ENCODE data around the gene APOO.
A peak's percentile ranks its signal among the peaks of the same experiment; 100 is the strongest.

APOO gene

GRCh38 chrX:23817979-23818336, 89.8 kb downstream of the APOO start:
- DNase-seq (ENCODE audit: low spot score) = no peak

DNA sequence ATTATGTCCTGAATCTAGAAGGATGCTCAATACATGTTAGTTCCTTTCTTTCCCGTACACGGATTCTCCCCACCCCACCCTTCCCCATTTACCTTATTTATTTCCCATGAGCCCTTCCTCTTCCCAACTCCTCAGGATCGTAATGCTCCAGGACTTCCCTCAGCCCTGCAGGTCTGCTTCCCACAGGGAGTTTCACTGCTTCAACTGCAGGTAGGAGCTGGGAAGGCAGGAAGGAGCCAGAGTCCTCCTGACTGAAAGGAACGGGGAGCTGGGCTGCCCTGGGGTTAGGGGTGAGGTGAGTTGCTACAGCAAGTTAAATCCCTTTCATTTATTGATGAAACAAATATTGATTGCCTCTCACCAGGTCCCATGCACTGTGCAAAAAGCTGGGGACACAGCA, 91.6 kb downstream of the APOO start:
- DNase-seq (ENCODE audit: low spot score) = no peak

DNA sequence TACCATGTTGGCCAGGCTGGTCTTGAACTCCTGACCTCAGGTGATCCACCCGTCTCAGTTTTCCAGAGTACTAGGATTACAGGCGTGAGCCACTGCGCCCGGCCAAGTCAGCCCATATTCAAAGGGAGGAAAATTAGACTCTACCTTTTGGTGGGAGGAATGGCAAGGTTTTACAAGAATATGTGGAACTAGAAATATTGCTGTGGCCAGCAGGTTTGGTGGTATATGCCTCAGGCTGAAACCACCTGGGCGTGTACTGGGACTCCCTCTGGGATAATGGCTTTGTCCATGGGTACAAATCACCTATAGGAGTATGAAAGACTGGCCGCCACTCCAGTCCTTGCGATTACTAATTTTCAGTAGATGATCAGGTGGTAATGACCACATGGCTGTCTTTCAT, 92.4 kb downstream of the APOO start:
- DNase-seq (ENCODE audit: low spot score) = no peak

- DNase-seq (ENCODE audit: low spot score) = no peak
These were observed 93.9 kb downstream of the APOO start for GRCh38 chrX:23813808-23814207.

GRCh38 chrX:23811656-23812055, 96.1 kb downstream of the APOO start:
- DNase-seq (ENCODE audit: low spot score) = no peak

GRCh38 chrX:23811108-23811651, 96.6 kb downstream of the APOO start:
- DNase-seq (ENCODE audit: low spot score) = peak; percentile 37

DNA sequence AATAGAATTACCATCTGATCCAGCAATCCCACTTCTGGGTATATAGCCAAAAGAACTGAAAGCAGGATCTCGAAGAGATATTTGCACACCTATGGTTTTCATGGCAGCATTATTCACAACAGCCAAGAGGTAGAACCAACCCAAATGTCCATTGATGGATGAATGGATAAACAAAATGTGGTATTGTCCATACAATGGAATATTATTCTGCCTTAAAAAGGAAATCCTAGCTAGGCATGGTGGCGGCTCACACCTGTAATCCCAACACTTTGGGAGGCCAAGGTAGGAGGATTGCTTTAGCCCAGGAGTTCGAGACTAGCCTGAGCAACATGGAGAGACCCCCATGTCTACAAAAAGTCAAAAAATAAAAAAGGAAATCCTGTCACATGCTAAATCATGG, 97.5 kb downstream of the APOO start:
- DNase-seq (ENCODE audit: low spot score) = no peak

GRCh38 chrX:23805389-23805788, 102.3 kb downstream of the APOO start:
- no peak for DNase-seq (ENCODE audit: low spot score)

- DNase-seq (ENCODE audit: low spot score) = no peak
These were observed 103.2 kb downstream of the APOO start for GRCh38 chrX:23804578-23804977.

- peak; percentile 33 for DNase-seq (ENCODE audit: low spot score)
These were observed 103.8 kb downstream of the APOO start for GRCh38 chrX:23803931-23804381.

- DNase-seq (ENCODE audit: low spot score) = no peak
These were observed 105.3 kb downstream of the APOO start for GRCh38 chrX:23802431-23802830.

- DNase-seq (ENCODE audit: low spot score) = no peak
These were observed 108.2 kb downstream of the APOO start for GRCh38 chrX:23799469-23800065.

- no peak for DNase-seq (ENCODE audit: low spot score)
These were observed 110.2 kb downstream of the APOO start for GRCh38 chrX:23797371-23798128.

DNA sequence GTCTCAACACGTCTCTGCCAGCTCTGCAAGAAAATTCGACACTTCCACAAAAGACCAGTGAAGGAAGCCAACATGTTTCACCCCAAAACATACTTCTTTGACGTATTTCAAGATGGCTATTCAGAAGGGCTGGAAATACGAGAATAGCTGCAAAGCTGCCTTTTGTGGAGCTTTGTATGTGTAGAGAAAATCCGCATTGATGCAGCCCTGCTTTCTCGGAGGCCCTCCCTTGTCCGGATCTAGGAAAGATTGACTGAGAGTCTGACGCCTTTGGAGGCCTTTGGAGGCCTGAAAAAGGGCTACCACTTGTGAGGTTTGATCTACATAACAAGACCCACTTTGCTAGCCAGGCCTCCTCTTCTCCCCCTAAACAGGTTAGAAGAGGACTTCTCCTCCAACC, 112.5 kb downstream of the APOO start:
- DNase-seq (ENCODE audit: low spot score) = no peak

- DNase-seq (ENCODE audit: low spot score) = no peak
These were observed 114.7 kb downstream of the APOO start for GRCh38 chrX:23792861-23793553.

- no peak for DNase-seq (ENCODE audit: low spot score)
These were observed 117.6 kb downstream of the APOO start for GRCh38 chrX:23790155-23790497.

GRCh38 chrX:23789386-23790154, 118.2 kb downstream of the APOO start:
- no peak for DNase-seq (ENCODE audit: low spot score)

DNA sequence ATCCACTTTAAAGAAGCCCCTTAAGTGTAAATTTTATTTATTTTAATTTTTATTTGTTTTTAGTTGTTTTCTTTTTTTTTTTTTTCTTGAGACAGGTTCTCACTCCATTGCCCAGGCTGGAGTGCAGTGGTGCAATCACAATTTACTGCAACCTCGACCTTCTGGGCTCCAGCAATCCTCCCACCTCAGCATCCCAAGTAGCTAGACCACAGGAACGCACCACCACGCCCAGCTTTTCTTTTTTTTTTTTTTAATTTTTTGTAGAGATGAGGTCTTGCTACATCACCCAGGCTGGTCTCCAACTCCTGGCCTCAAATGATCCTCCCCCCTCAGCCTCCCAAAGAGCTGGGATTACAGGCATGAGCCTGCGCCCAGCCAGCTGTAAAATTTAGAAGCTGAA, 118.8 kb downstream of the APOO start:
- no peak for DNase-seq (ENCODE audit: low spot score)

- DNase-seq (ENCODE audit: low spot score) = peak; percentile 62
These were observed 119.2 kb downstream of the APOO start for GRCh38 chrX:23788521-23788920.

DNA sequence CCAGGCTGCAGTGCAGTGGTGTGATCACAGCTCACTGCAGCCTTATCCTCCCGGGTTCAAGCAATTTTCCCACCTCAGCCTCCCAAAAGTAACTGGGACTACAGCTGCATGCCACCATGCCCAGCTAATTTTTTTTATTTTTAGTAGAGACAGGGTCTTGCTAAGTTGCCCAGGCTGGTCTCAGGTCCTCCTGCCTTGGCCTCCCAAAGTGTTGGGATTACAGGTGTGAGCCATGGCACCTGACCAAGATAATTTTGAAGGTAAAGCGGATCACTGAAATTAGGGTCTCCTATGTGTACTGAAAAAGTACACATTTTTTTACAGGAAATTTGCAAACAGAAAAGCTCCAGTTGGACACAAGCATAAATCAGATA, 120.0 kb downstream of the APOO start:
- DNase-seq (ENCODE audit: low spot score) = no peak

- DNase-seq (ENCODE audit: low spot score) = no peak
These were observed 121.4 kb downstream of the APOO start for GRCh38 chrX:23786268-23786815.

GRCh38 chrX:23785580-23785979, 122.2 kb downstream of the APOO start:
- DNase-seq (ENCODE audit: low spot score) = no peak

Data from COLO829 (cell line).